MM.1S (cell line): ENCODE results near the gene LYZL6.
"Not testable (repeated sequence)": the region's sequence is repeated elsewhere in the genome, so short reads cannot be mapped to it uniquely, and the experiment has no call there.

ENCODE experiments used
- DNase-seq: peaks from one replicate; pipeline ENCODE4 v3.0.0-alpha.2; 2015
- H2AFZ ChIP-seq: fragments of 300-600 bp; sonication (generic); 2 replicates; pipeline ENCODE4 v1.6.0; 2016; ENCODE audit warnings: antibody characterized with exemption, low read length
- H3F3A ChIP-seq: fragments of 300-600 bp; sonication (generic); 2 replicates; pipeline ENCODE4 v1.6.1; 2016; ENCODE audit warnings: mild to moderate bottlenecking, antibody characterized with exemption, low read length, moderate library complexity, mixed read lengths; ENCODE audit not compliant: insufficient read depth
- H3K27ac ChIP-seq: fragments of 300-600 bp; sonication (generic); 2 replicates; pipeline ENCODE4 v1.5.1; 2016; ENCODE audit warnings: mild to moderate bottlenecking, low read length
- H3K27me3 ChIP-seq: fragments of 300-600 bp; sonication (generic); replicated peaks from 2 replicates; pipeline ENCODE4 v1.6.0; 2016; ENCODE audit warnings: low read length; ENCODE audit not compliant: insufficient read depth
- H3K36me3 ChIP-seq: fragments of 300-600 bp; sonication (generic); replicated peaks from 2 replicates; pipeline ENCODE4 v1.6.1; 2016; ENCODE audit warnings: mild to moderate bottlenecking, low read length, mixed read lengths; ENCODE audit not compliant: insufficient read depth
- H3K4me1 ChIP-seq: fragments of 300-600 bp; sonication (generic); 2 replicates; pipeline ENCODE4 v1.6.1; 2016; ENCODE audit warnings: low read length, mixed read lengths
- H3K4me2 ChIP-seq: fragments of 300-600 bp; sonication (generic); 2 replicates; pipeline ENCODE4 v1.6.0; 2016; ENCODE audit warnings: low read depth, low read length
- H3K4me3 ChIP-seq: fragments of 300-600 bp; sonication (generic); 2 replicates; pipeline ENCODE4 v1.5.1; 2016; ENCODE audit warnings: low read length, mixed read lengths
- H3K79me2 ChIP-seq: fragments of 300-600 bp; sonication (generic); 2 replicates; pipeline ENCODE4 v1.6.1; 2016; ENCODE audit warnings: mixed run types, low read length, mixed read lengths
- H3K9ac ChIP-seq: fragments of 300-600 bp; sonication (generic); 2 replicates; pipeline ENCODE4 v1.6.1; 2016; ENCODE audit warnings: low read length, mixed read lengths
- H3K9me2 ChIP-seq: fragments of 300-600 bp; sonication (generic); replicated peaks from 2 replicates; pipeline ENCODE4 v1.6.1; 2016; ENCODE audit warnings: mild to moderate bottlenecking, low read length, mixed read lengths; ENCODE audit not compliant: insufficient read depth
- H3K9me3 ChIP-seq: fragments of 300-600 bp; sonication (generic); replicated peaks from 2 replicates; pipeline ENCODE4 v1.6.1; 2016; ENCODE audit warnings: mild to moderate bottlenecking, low read length, mixed read lengths; ENCODE audit not compliant: insufficient read depth
- H4K20me1 ChIP-seq: fragments of 300-600 bp; sonication (generic); 2 replicates; pipeline ENCODE4 v1.6.1; 2016; ENCODE audit warnings: mild to moderate bottlenecking, low read length, moderate library complexity, mixed read lengths; ENCODE audit not compliant: insufficient read depth
- CTCF ChIP-seq: fragments of 300-600 bp; sonication (generic); IDR thresholded peaks from 2 replicates; pipeline ENCODE4 v1.5.1; 2016; ENCODE audit warnings: antibody characterized with exemption, low read length, mixed read lengths
- EZH2 ChIP-seq: fragments of 300-600 bp; sonication (generic); optimal IDR thresholded peaks from 2 replicates; pipeline ENCODE3; 2017; ENCODE audit warnings: low read depth, mild to moderate bottlenecking, antibody characterized with exemption, low read length, mixed read lengths
- EZH2phosphoT487 ChIP-seq: fragments of 300-600 bp; sonication (generic); IDR thresholded peaks from 2 replicates; pipeline ENCODE4 v1.6.1; 2018; ENCODE audit warnings: antibody characterized with exemption, low read length

The LYZL6 gene

GRCh38 chr17:35898283-35899070 lies 45.0 kb downstream of the LYZL6 start:
- Histone ChIP-seq H2AFZ (no peak overlapping the region; the same call in 1 of the 2 replicates), H3K4me2 (no peak overlapping the region), H3K27me3 (no peaks in the 10 kb centered on the region), H3F3A (no peaks in the 10 kb centered on the region), H3K79me2 (no peaks in the 10 kb centered on the region), H3K27ac (no peak overlapping the region), H3K4me1 (no peaks in the 10 kb centered on the region), H4K20me1 (no peaks in the 10 kb centered on the region), H3K9me3 (no peaks in the 10 kb centered on the region), H3K9ac (no peak overlapping the region), H3K9me2 (no peaks in the 10 kb centered on the region), H3K36me3 (no peaks in the 10 kb centered on the region), H3K4me3 (no peak overlapping the region)
- no peak for DNase-seq
- TF ChIP-seq CTCF (no peak), EZH2 (no peak)

GRCh38 chr17:35897772-35898171 lies 45.7 kb downstream of the LYZL6 start:
- not testable (repeated sequence) for H3K4me3 ChIP-seq, H3K27me3 ChIP-seq, H4K20me1 ChIP-seq, H3K9me2 ChIP-seq, H3K27ac ChIP-seq, H3F3A ChIP-seq, H3K4me1 ChIP-seq, H3K9ac ChIP-seq, H3K79me2 ChIP-seq, H3K36me3 ChIP-seq, DNase-seq, H3K9me3 ChIP-seq, H2AFZ ChIP-seq, H3K4me2 ChIP-seq

- Histone ChIP-seq H3K4me2 (no peak overlapping the region), H3K4me3 (no peak overlapping the region), H3K27me3 (no peaks in the 10 kb centered on the region), H3K4me1 (peaks cover 12% of the 10 kb centered on the region), H3K9ac (no peak overlapping the region), H4K20me1 (no peaks in the 10 kb centered on the region), H3K9me2 (no peaks in the 10 kb centered on the region), H3K9me3 (no peaks in the 10 kb centered on the region), H3K27ac (no peak overlapping the region), H3K36me3 (no peaks in the 10 kb centered on the region), H3K79me2 (no peaks in the 10 kb centered on the region), H2AFZ (no peak overlapping the region), H3F3A (no peaks in the 10 kb centered on the region)
- no peak for DNase-seq
- TF ChIP-seq EZH2phosphoT487 (no peak), EZH2 (no peak), CTCF (no peak)
These were observed 47.6 kb downstream of the LYZL6 start for GRCh38 chr17:35895636-35896587.
